ENCODE results near the gene TMEM63B.
"Not testable (repeated sequence)": the region's sequence is repeated elsewhere in the genome, so short reads cannot be mapped to it uniquely, and the experiment has no call there.

The TMEM63B gene

GRCh38 chr6:44138717-44139350 lies 11.5 kb downstream of the TMEM63B start:
- Histone ChIP-seq H3K4me1 (ENCODE audit: insufficient read depth, low read length) (peaks cover 2% of the 10 kb centered on the region), H3K9ac (ENCODE audit: low read depth, low read length) (no peak overlapping the region), H3K36me3 (ENCODE audit: insufficient read depth, low read length) (peaks cover 9% of the 10 kb centered on the region)

GRCh38 chr6:44139351-44139743 lies 12.0 kb downstream of the TMEM63B start:
- peaks cover 9% of the 10 kb centered on the region for H3K36me3 ChIP-seq (ENCODE audit: insufficient read depth, low read length)
- no peaks in the 10 kb centered on the region for H3K9me3 ChIP-seq (ENCODE audit: control insufficient read depth, insufficient read depth, low read length)
- H3K9ac ChIP-seq (ENCODE audit: low read depth, low read length), result no peak overlapping the region
- no peaks in the 10 kb centered on the region for H3K4me1 ChIP-seq (ENCODE audit: insufficient read depth, low read length)

More at GRCh38 chr6:44138717-44139350, 11.5 kb downstream of the TMEM63B start:
- H3K9me3 ChIP-seq (ENCODE audit: control insufficient read depth, insufficient read depth, low read length), result no peaks in the 10 kb centered on the region

GRCh38 chr6:44142835-44143234 lies 15.5 kb downstream of the TMEM63B start:
- Histone ChIP-seq H3K36me3 (ENCODE audit: insufficient read depth, low read length) (peaks cover 9% of the 10 kb centered on the region; the same call in 1 of the 2 replicates), H3K9me3 (ENCODE audit: control insufficient read depth, insufficient read depth, low read length) (no peaks in the 10 kb centered on the region), H3K9ac (ENCODE audit: low read depth, low read length) (no peak overlapping the region), H3K4me1 (ENCODE audit: insufficient read depth, low read length) (no peaks in the 10 kb centered on the region)

- H3K9me3 ChIP-seq (ENCODE audit: control insufficient read depth, insufficient read depth, low read length), result no peaks in the 10 kb centered on the region
- H3K4me1 ChIP-seq (ENCODE audit: insufficient read depth, low read length), result no peaks in the 10 kb centered on the region
- no peak overlapping the region for H3K9ac ChIP-seq (ENCODE audit: low read depth, low read length)
- H3K36me3 ChIP-seq (ENCODE audit: insufficient read depth, low read length), result peaks cover 9% of the 10 kb centered on the region; the same call in 1 of the 2 replicates
Observed at GRCh38 chr6:44143731-44144130, 16.4 kb downstream of the TMEM63B start.

- not testable (repeated sequence) for H3K36me3 ChIP-seq (ENCODE audit: insufficient read depth, low read length); H3K9ac ChIP-seq (ENCODE audit: low read depth, low read length); H3K9me3 ChIP-seq (ENCODE audit: control insufficient read depth, insufficient read depth, low read length); H3K4me1 ChIP-seq (ENCODE audit: insufficient read depth, low read length)
Observed at GRCh38 chr6:44144536-44144935, 17.2 kb downstream of the TMEM63B start.

- Histone ChIP-seq H3K9me3 (ENCODE audit: control insufficient read depth, insufficient read depth, low read length) (no peaks in the 10 kb centered on the region), H3K36me3 (ENCODE audit: insufficient read depth, low read length) (peaks cover 6% of the 10 kb centered on the region), H3K9ac (ENCODE audit: low read depth, low read length) (no peak overlapping the region), H3K4me1 (ENCODE audit: insufficient read depth, low read length) (no peaks in the 10 kb centered on the region)
Observed at GRCh38 chr6:44145839-44146238, 18.5 kb downstream of the TMEM63B start.

- Histone ChIP-seq H3K9me3 (ENCODE audit: control insufficient read depth, insufficient read depth, low read length) (no peaks in the 10 kb centered on the region), H3K4me1 (ENCODE audit: insufficient read depth, low read length) (no peaks in the 10 kb centered on the region), H3K9ac (ENCODE audit: low read depth, low read length) (no peak overlapping the region), H3K36me3 (ENCODE audit: insufficient read depth, low read length) (peaks cover 6% of the 10 kb centered on the region)
Observed at GRCh38 chr6:44146685-44147084, 19.3 kb downstream of the TMEM63B start.

GRCh38 chr6:44147256-44147655 lies 19.9 kb downstream of the TMEM63B start:
- Histone ChIP-seq H3K9me3 (ENCODE audit: control insufficient read depth, insufficient read depth, low read length) (no peaks in the 10 kb centered on the region), H3K36me3 (ENCODE audit: insufficient read depth, low read length) (peaks cover 6% of the 10 kb centered on the region), H3K4me1 (ENCODE audit: insufficient read depth, low read length) (no peaks in the 10 kb centered on the region), H3K9ac (ENCODE audit: low read depth, low read length) (no peak overlapping the region)

- Histone ChIP-seq H3K9ac (ENCODE audit: low read depth, low read length) (no peak overlapping the region), H3K36me3 (ENCODE audit: insufficient read depth, low read length) (no peaks in the 10 kb centered on the region; the same call in none of the 2 replicates), H3K4me1 (ENCODE audit: insufficient read depth, low read length) (no peaks in the 10 kb centered on the region), H3K9me3 (ENCODE audit: control insufficient read depth, insufficient read depth, low read length) (no peaks in the 10 kb centered on the region)
Observed at GRCh38 chr6:44148306-44148705, 21.0 kb downstream of the TMEM63B start.

GRCh38 chr6:44149369-44150012 lies 22.1 kb downstream of the TMEM63B start:
- Histone ChIP-seq H3K4me1 (ENCODE audit: insufficient read depth, low read length) (no peaks in the 10 kb centered on the region; the same call in 1 of the 2 replicates), H3K36me3 (ENCODE audit: insufficient read depth, low read length) (no peaks in the 10 kb centered on the region; the same call in none of the 2 replicates), H3K9me3 (ENCODE audit: control insufficient read depth, insufficient read depth, low read length) (no peaks in the 10 kb centered on the region), H3K9ac (ENCODE audit: low read depth, low read length) (no peak overlapping the region)

GRCh38 chr6:44150317-44150917 lies 23.1 kb downstream of the TMEM63B start:
- Histone ChIP-seq H3K9ac (ENCODE audit: low read depth, low read length) (no peak overlapping the region), H3K9me3 (ENCODE audit: control insufficient read depth, insufficient read depth, low read length) (no peaks in the 10 kb centered on the region), H3K4me1 (ENCODE audit: insufficient read depth, low read length) (no peaks in the 10 kb centered on the region; the same call in 1 of the 2 replicates), H3K36me3 (ENCODE audit: insufficient read depth, low read length) (no peaks in the 10 kb centered on the region; the same call in none of the 2 replicates)

- H3K4me1 ChIP-seq (ENCODE audit: insufficient read depth, low read length), result peaks cover 4% of the 10 kb centered on the region; the same call in 1 of the 2 replicates
- H3K9me3 ChIP-seq (ENCODE audit: control insufficient read depth, insufficient read depth, low read length), result no peaks in the 10 kb centered on the region
- H3K36me3 ChIP-seq (ENCODE audit: insufficient read depth, low read length), result no peaks in the 10 kb centered on the region; the same call in none of the 2 replicates
- no peak overlapping the region for H3K9ac ChIP-seq (ENCODE audit: low read depth, low read length)
Observed at GRCh38 chr6:44151348-44152108, 24.2 kb downstream of the TMEM63B start.

- Histone ChIP-seq H3K4me1 (ENCODE audit: insufficient read depth, low read length) (peaks cover 10% of the 10 kb centered on the region; the same call in 1 of the 2 replicates), H3K9me3 (ENCODE audit: control insufficient read depth, insufficient read depth, low read length) (no peaks in the 10 kb centered on the region), H3K36me3 (ENCODE audit: insufficient read depth, low read length) (no peaks in the 10 kb centered on the region; the same call in none of the 2 replicates), H3K9ac (ENCODE audit: low read depth, low read length) (no peak overlapping the region)
Observed at GRCh38 chr6:44152109-44152461, 24.7 kb downstream of the TMEM63B start.

- H3K9me3 ChIP-seq (ENCODE audit: control insufficient read depth, insufficient read depth, low read length), result no peaks in the 10 kb centered on the region
- H3K4me1 ChIP-seq (ENCODE audit: insufficient read depth, low read length), result peaks cover 11% of the 10 kb centered on the region; the same call in 1 of the 2 replicates
- H3K9ac ChIP-seq (ENCODE audit: low read depth, low read length), result no peak overlapping the region
- no peaks in the 10 kb centered on the region; the same call in none of the 2 replicates for H3K36me3 ChIP-seq (ENCODE audit: insufficient read depth, low read length)
Observed at GRCh38 chr6:44152533-44152932, 25.2 kb downstream of the TMEM63B start.
